HG02970 (cell line): ENCODE measurements around the gene UGT1A9.

Source experiments
- ATAC-seq: cut with Tn5 transposase; IDR thresholded peaks from one replicate; pipeline ENCODE4 v1.9.1; 2021; ENCODE audit warnings: mild to moderate bottlenecking, moderate library complexity, moderate number of reproducible peaks; ENCODE audit not compliant: unreplicated experiment, low FRiP score

UGT1A9 gene

DNA sequence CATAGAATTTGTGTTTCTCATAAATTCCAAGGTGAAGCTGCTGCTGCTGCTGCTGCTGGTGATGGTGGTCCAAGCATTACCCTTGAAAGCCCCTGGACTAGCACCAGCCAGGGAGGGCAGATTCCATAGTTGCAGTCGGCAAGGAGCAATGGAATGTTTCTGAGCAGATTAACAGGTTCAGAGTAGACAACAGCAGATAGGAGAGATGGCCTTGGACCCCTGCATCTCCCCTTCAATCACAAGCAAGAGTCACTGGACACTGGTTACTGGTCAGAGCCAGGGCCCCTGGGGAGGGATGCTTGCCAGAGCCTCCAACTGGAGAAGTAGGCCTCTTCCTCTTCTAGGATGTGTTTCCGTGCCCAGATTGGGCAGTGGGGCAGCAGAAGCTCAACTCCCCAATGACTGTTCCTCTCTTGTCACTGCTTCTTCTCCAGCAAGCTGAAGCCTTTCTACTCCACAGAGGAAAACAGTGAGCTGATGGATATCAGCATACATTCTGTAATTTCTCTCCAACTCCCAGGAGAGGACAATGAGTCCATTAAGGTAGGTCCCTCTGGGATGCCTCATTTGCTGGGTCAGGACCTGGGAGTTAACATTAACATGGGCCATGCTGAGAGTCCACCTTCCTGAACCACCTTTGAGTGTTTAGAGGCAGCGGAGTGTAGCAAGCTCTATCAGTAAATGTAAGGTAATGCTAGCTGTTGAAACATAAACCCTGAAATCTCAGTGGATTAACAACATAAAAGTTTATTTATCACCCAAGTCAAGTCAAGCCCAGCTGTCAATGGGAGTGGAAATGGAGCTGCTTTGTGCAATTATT is 141.7 kb downstream of the UGT1A9 start:
- ATAC-seq, result no peak

DNA sequence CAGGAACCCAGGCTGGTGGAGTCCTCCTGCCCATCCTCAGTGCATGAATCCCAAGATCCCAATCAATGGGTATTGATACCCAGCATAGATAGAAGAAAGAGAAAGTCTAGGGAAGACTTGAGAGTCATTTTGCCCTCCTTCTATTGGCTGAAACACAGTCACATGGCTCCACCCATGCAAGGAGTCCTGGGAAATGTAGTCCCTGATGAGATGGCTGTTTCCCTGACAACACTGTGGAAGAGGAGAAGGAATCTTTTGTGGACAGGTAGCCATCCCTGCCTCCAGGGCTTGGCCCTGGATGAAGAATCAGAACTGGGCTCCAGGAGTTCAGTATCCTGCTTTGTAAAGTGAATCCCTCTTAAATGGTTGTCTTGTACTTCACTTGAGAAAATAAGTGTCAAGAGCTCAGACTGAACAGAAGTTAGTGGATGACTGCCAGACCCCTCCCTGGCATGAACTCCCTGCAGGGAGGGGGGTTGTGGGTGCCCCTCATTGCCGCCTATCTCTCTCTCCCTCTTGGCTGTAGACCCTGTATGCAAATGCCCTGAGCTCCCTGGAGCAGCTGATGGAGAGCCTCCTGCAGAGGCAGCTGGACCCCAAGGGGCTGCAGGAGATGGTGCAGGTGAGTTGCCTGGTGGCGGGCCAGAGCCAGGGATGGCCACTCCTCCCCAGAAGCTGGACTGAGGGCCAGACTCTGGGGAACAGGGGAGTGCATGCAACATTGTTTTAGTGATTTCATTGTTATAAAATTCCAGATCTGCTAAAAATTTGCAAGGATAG is 142.5 kb downstream of the UGT1A9 start:
- ATAC-seq, result no peak

DNA sequence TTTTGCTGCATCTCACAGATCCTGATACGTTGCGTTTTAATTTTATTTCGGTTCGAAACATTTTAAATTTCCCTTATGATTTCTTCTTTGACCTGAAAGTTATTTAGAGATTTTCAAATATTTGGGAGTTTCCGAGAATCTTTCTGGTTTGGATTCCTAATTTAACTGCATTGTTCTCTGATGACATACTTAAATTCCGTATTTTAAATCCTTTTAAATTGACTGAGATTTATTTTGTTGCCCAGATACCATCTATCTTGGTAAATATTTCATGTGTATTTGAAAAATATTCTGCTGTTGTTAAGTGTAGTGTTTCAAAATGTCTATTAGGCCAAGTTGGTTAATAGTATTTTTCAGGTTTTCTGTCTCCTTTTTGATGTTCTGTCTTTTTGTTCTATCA is 144.2 kb downstream of the UGT1A9 start:
- ATAC-seq, result no peak

DNA sequence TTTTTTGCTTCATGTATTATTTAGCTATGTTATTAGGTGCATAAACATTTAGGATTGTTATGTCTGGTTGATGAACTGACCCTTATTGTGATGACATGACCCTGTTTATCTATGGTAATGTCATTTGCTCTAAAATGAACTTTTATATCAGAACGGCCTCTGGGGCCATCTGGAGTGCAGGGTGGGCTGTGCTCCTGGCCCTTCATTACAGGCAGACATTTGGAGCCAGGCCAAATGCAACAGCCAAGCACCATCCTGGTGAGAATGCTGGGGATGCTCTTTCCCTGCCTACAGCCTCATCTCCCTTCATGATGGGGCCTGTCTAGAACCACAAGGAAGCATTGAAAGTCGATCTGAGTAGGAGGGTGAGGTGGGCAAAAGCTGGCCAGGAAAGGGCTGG is 144.6 kb downstream of the UGT1A9 start:
- ATAC-seq, result no peak

DNA sequence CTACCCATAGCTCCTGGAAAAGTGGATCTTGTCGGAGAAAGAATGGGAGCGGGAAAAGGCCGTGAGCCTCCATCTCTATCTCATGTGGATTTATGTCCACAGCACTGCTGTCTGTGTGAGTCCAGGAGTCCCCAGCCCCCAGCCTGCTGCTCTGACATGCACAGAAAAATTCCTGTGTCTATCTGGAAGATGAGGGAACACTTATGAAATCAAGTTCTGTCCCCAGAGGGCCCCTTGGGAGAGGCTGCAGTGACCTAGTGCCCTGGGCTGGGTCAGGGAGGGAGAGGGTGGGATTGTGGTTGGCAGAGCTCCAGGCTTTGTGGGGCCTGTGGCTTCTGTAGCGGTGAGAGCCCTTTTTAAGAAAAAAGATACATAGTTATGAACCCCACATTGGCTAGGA is 145.1 kb downstream of the UGT1A9 start:
- no peak for ATAC-seq

DNA sequence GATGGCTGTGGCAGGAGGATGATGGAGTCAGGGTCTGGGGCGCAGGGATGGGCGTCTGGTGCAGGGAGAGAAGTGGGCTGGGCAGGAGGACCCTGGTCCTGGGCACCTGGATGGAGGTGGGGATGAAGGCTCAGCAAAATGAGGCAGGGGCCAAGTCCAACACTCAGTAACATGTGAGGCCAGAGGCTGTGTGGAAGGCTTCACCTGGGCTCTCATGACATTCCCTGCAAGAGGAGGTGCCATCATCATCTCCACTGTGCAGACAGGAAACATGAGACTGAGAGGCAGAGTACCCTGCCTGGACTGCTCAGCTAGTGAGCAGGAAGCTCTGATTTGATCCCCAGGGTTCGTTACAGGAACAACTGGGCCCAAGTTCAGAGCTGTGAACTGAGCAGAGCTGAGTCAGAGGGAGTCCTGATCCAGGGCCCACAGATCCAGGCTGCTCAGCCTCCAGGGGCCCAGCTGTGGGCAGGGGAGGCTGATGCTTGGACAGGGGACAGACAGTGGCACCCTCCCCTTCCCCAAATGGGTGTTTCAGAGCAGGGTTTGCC is 145.7 kb downstream of the UGT1A9 start:
- no peak for ATAC-seq

DNA sequence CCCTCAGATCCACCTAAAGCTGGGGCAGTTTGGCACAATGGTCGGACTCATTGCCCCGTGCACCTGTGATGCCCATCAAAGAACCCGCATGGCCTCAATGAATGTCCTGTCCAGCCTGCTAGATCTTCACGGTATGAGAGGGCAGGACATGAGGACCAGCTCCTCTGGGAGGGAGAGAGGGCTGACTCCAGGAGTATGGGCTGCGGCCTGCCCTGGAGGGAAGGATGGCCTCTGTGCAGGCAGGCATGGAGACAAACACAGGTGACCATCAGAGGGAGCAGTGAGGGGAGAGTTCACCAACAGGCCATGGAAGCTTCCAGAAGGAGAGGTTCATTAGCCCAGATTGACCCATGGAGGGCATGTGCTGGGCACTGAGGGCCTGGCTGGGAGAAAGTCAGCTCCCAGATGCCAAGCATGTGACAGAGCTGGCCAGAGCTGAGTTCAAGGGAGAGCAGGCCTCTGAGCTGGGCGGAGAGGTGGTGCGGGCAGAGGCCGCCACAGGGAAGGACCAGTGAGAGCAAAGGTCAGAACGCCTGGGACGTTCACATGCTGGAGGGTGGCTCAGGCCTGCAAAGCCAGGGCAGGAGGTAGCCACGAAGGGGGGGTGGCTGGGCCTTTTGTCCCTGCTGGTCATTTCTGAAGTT is 146.4 kb downstream of the UGT1A9 start:
- ATAC-seq, result no peak

DNA sequence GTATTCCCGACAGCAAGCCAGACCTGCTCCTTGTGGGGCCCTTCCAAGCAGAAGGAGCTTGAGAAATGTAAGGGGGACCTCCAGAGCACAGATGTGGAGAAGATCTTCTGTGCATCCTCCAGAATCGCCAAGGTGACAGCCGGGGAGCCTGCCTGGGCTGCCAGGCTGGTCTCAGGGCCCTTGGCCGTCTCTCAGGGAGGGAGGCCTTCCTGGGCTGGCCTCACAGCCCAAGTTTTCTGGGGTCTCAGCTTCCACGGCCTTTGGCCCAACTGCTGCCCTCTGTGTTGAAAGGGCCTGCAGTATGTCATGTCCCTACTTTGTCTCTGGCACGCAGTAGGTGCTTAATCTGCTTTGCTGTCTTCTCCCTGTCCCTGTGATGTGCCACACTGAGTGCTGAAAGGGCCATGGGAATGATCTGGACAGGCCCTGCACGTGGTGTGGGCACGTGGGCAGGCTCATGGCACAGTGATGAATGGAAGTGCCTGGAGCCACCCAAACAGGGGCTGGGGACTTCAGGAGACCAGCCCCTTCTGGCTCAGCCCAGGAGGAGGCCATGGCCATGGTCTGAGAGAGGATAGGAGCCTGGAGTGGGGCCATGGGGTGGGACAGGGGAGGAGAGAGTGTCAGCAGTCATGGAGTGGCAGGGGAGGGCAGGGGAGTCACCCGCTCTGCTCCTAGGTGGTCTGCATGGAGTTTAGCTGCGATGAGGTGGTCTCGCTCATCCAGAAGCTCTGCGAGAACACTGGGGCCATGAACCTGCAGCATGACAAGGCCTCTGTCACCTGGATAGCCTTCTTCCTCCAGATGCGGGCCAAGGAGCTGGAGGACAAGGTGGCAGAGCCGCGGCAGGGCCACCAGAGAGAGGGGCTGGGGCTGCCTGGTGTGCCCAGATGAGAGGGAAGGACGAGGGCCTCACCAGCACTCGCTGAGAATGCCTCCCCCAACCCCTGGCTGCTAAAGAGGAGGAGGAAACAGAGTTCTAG is 147.2 kb downstream of the UGT1A9 start:
- ATAC-seq, result no peak

DNA sequence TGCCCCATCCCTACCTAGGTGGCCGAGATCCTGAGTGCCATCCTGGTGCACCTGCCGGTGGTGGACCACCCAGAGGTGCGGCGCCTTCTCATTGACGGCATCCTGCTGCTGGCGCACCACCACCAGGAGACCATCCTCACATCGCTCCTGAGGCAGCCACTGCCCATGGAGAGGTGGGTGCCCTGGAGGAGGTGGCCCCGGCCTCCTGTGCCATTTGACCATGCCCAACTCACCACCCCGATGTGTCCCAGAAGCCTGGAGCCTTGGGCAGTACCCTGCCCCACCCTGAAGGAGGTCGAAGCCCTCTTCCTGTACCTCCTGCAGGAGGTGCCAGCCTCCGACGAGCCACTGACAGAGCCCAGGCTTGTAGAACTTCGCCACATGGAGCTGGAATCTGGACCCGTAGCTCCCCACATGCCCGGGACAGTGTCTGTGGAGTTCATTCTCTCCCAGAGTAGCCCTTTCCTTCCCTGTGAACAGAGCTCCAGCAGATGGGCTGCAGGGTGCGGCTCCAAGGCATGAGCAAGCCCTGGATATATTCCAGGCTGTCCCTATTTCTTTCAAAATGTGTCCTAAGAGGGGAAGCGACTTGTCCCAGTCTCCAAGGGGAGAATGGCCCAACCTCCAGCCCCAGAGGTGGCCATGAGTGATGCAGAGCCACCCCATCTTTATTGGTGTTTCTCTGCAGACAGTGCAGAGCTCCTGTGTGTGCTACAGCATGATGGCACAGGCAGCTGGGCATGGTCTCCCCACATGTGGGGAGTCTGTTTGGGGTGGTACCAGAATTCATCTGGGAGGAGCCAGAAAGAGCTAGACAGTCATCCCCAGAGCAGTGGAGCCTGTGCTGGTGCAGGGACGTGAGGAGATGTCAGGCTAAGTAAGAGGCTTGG is 148.4 kb downstream of the UGT1A9 start:
- ATAC-seq, result no peak

DNA sequence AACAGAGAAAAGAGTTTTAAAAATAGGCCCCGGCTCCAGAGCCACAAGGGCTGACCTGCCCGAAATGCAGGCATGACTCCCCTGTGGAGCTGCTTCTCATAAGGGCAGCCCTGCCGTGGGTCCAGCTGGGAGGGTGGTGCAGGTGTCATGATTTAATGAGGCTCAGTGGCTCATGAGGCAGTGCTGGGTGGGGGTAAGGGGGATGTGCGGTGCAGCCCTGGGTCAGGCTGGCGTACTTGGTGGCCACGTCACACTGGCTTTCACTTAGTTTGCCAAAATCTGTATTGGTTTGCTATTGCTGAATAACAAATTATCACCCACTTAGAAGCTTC is 149.0 kb downstream of the UGT1A9 start:
- no peak for ATAC-seq

DNA sequence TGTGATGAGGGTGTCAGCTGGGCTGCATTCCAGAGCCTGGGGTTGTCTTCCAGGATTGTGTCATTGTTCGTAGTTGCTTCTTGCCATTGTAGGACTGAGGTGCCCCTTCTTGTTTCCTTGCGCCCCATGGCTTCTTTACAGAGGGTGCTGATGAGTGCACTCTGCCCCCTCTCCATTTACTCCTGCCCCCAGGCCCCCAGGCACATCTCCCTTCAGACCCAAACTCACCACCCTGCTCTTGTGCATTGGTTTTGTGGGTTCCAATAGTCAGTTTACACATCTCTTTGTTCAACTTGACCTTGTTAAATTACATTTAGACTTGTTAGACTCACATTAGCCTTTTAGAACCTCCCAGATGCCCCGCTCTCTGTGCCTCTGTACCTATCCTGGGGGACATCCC is 149.5 kb downstream of the UGT1A9 start:
- ATAC-seq, result no peak

DNA sequence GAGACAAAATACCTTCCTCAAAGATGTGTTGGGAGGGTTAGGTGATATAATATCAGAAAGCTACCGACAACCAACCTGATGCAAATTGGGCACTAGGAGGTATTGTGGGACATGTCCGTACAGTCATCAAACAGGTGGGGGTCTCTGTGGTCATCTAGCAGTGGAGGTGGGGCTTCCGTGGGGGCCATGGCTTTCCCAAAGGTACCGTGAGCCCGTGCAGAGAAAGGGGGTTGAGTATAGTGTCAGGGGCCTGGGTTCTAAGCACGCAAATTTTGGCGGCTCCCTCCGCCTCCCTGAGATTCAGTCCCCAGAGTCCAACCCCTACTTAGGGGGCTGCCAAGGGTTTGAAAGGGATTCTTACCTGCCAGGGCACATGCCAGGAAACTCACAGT is 150.0 kb downstream of the UGT1A9 start:
- ATAC-seq, result no peak

DNA sequence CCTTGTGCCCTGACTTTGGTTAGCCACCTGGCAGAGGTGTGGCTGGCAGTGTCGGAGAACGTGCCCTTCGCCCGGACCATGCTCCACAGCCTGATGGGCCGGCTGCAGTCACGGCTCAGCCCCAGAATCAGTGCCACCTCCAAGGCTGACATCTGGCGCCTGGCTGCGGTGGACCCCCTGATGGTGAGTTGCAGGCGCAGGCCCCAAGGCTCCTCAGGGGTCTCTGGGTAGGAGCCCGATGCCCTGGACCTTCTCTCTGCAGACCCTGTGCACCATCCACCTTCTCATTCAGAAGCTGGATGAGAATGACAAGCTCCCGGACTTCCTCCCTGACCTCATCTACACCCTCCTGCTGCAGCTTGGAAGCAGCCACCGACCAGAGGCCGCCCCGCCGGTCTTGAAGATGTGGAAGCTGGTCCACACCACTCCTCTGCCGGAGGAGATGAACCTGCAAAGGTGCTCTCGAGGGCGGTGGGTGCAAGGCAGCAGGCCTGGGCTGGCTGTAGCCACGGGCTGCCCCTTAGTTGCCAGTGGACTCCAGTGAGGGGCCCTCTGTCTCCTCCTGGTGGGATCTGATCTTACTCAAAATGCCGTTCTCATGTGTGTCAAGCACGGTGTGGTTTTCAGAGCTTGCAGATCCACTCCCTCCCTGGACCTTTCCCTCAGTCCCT is 150.5 kb downstream of the UGT1A9 start:
- no peak for ATAC-seq
